Measurements from ENCODE around the gene LRP11. TPM values are rescaled to one million over a fixed set of nuclear protein-coding genes. Genes with fewer than 3 reads are reported as not detected.

Gene LRP11, protein sequence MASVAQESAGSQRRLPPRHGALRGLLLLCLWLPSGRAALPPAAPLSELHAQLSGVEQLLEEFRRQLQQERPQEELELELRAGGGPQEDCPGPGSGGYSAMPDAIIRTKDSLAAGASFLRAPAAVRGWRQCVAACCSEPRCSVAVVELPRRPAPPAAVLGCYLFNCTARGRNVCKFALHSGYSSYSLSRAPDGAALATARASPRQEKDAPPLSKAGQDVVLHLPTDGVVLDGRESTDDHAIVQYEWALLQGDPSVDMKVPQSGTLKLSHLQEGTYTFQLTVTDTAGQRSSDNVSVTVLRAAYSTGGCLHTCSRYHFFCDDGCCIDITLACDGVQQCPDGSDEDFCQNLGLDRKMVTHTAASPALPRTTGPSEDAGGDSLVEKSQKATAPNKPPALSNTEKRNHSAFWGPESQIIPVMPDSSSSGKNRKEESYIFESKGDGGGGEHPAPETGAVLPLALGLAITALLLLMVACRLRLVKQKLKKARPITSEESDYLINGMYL
- 14.8 and 15.6 TPM in 2 replicates for total RNA-seq (2021)
- long read RNA-seq, partial matches to known transcripts = 0 of 4 reads
- long read RNA-seq, other reads (novel, unspliced or antisense) = 4 of 4 reads

DNA sequence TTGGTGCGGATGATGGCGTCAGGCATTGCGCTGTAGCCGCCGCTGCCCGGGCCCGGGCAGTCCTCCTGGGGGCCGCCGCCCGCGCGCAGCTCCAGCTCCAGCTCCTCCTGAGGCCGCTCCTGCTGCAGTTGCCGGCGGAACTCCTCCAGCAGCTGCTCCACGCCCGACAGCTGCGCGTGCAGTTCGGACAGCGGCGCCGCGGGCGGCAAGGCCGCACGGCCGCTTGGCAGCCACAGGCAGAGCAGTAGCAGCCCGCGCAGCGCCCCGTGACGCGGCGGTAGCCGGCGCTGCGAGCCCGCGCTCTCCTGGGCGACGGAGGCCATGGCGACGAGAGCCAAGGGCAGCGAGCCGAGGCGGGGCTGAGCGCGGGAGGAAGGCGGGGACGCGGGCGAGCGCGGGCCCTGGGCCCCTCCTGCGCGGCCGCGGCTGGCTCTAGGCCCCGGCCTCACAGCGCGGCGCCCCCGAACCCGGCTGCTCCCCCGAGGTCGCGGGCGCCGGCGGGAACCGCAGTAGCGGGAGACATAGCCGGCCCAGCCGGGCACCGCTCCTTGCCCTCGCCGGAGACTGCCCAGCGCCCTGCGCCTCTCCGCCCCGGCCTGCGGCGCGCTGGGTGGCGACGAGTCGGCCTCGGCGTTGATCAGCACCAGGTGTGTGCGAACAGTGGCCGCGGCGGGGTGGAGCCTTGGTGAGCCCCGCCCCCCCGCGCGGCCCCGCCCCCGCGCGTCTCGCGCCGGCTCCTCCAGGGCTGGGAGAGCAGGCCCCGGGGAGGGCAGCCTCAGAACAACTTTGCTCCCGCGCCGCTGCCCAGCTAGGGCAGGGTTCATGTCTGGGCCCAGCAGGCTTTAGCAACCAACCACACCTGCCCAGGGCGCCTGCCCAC lies at the start of gene LRP11:
LRP11 (minus strand) TSS at position 662 of the 880 bp plus-strand sequence; CDS start at position 323, 339 bp downstream.
- H3K14ac ChIP-seq (ENCODE audit: insufficient read depth, low read length) = peak within 1 kb of the TSS; percentile 98
- no peaks in the 10 kb centered on the region; a peak in 1 of 7 replicates for H3K36me3 Mint-ChIP-seq (ENCODE audit: insufficient read depth in 1 of 3, low read depth in 3 of 3)

More for the DNA sequence above, at the start of gene LRP11:
- no CpG with 5 or more reads among the region's 110 CpGs for WGBS (ENCODE audit: extremely low coverage, insufficient read length, low lambda C conversion rate)
- Histone ChIP-seq H3K23me2 (ENCODE audit: insufficient read length, low read depth, low read length, poor library complexity, severe bottlenecking) (peaks cover 12% of the 10 kb centered on the region), H2AK5ac (ENCODE audit: insufficient read length, low read length) (no peak within 1 kb of the TSS), H2BK20ac (ENCODE audit: low read depth, low read length, poor library complexity, severe bottlenecking) (no peak within 1 kb of the TSS), H4K20me1 (ENCODE audit: control insufficient read depth, insufficient read depth, insufficient read length) (peaks cover 3% of the 10 kb centered on the region), H4K5ac (ENCODE audit: insufficient read length, low read depth, low read length) (no peak within 1 kb of the TSS), H4K8ac (replicated peaks; ENCODE audit: insufficient read length, low read depth, low read length) (no peak within 1 kb of the TSS), H3K27ac (ENCODE audit: insufficient read length, low read depth, low read length) (no peak within 1 kb of the TSS), H2AFZ (ENCODE audit: low read length) (peak within 1 kb of the TSS; percentile 79), H3K4ac (ENCODE audit: low read depth, low read length) (no peak within 1 kb of the TSS), H3K27me3 (ENCODE audit: insufficient read depth, low read length) (no peaks in the 10 kb centered on the region), H2BK5ac (ENCODE audit: insufficient read length, low read length) (no peak within 1 kb of the TSS), H3K9ac (ENCODE audit: extremely low read depth, insufficient read length, low read length) (peak within 1 kb of the TSS; percentile 44), H3K18ac (ENCODE audit: insufficient read length, low read depth, low read length) (peak within 1 kb of the TSS; percentile 97), H3K79me1 (ENCODE audit: insufficient read depth, low read depth, low read length, poor library complexity, severe bottlenecking) (peaks cover 2% of the 10 kb centered on the region), H2BK12ac (ENCODE audit: insufficient read length, low read depth, low read length) (peak within 1 kb of the TSS; percentile 87), H4K91ac (ENCODE audit: insufficient read length, low read depth, low read length) (no peak within 1 kb of the TSS), H3K79me2 (ENCODE audit: insufficient read depth, low read length) (no peaks in the 10 kb centered on the region), H3K4me2 (ENCODE audit: insufficient read depth, insufficient read length, low read length) (peak within 1 kb of the TSS; percentile 78), H3K23ac (ENCODE audit: insufficient read length, low read depth, low read length) (no peak within 1 kb of the TSS), H2BK15ac (ENCODE audit: low read depth, low read length) (no peak within 1 kb of the TSS), H3K56ac (ENCODE audit: insufficient read length, low read depth, low read length) (no peak within 1 kb of the TSS), H2BK120ac (ENCODE audit: low read depth, low read length, poor library complexity, severe bottlenecking) (no peak within 1 kb of the TSS), H3T11ph (ENCODE audit: low read length) (no peak within 1 kb of the TSS), H3K4me1 (ENCODE audit: insufficient read depth, low read length) (peaks cover 2% of the 10 kb centered on the region; the same call in 1 of the 2 replicates), H3K9me3 (ENCODE audit: control insufficient read depth, low read depth, low read length) (no peaks in the 10 kb centered on the region)
- Mint-ChIP-seq H3K27ac (peak within 1 kb of the TSS in 1 of 3 experiments; percentile 97; a peak in 4 of 7 replicates), H3K9me3 (no peaks in the 10 kb centered on the region), H3K4me3 (peak within 1 kb of the TSS; percentile 71 to 86), H3K27me3 (ENCODE audit: low read depth) (peaks cover 22% of the 10 kb centered on the region), H3K4me1 (peaks cover 41 to 53% of the 10 kb centered on the region in 2 experiments)
- DNase-seq = peak; percentile 95
- TF ChIP-seq, protein P1, sequence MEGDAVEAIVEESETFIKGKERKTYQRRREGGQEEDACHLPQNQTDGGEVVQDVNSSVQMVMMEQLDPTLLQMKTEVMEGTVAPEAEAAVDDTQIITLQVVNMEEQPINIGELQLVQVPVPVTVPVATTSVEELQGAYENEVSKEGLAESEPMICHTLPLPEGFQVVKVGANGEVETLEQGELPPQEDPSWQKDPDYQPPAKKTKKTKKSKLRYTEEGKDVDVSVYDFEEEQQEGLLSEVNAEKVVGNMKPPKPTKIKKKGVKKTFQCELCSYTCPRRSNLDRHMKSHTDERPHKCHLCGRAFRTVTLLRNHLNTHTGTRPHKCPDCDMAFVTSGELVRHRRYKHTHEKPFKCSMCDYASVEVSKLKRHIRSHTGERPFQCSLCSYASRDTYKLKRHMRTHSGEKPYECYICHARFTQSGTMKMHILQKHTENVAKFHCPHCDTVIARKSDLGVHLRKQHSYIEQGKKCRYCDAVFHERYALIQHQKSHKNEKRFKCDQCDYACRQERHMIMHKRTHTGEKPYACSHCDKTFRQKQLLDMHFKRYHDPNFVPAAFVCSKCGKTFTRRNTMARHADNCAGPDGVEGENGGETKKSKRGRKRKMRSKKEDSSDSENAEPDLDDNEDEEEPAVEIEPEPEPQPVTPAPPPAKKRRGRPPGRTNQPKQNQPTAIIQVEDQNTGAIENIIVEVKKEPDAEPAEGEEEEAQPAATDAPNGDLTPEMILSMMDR (conservative IDR thresholded peaks at IDR 0.05) = no peak

Data from H9 (cell line).